PC-9 (cell line): Measurements from ENCODE around the gene EDAR. TPM values are rescaled to one million over a fixed set of nuclear protein-coding genes. Genes with fewer than 3 reads are reported as not detected.

Source experiments
- BruUV-seq: library from RNA; stranded (reverse); fragments of 400-500 nt; replicated peaks from 2 replicates; lab custom pipeline; 2021; lab: Mats Ljungman, UMichigan
- CTCF ChIA-PET: fragments of 300-600 bp; sonication (Branson Sonifier 250); formaldehyde crosslinking; loops from one replicate; lab custom pipeline; 2022; ENCODE audit warnings: antibody characterized with exemption; lab: Charles Lee
- POLR2A ChIA-PET: fragments of 300-600 bp; sonication (Branson Sonifier 250); formaldehyde crosslinking; loops from one replicate; lab custom pipeline; 2022; ENCODE audit warnings: antibody characterized with exemption; ENCODE audit not compliant: unreplicated experiment; lab: Charles Lee
- DNase-seq, 2 experiments: peaks; one replicate each; pipeline versions ENCODE4 v3.0.0 to v3.0.0-alpha.2; 2015 to 2022; ENCODE audit warnings: mixed read lengths in 1 of 2
- H2AFZ ChIP-seq: fragments of 200-600 bp; sonication (generic); 2 replicates; pipeline ENCODE4 v1.8.1; 2017; ENCODE audit warnings: antibody characterized with exemption
- H3F3A ChIP-seq: fragments of 200-600 bp; sonication (generic); 2 replicates; pipeline ENCODE4 v1.8.1; 2017; ENCODE audit warnings: antibody characterized with exemption, mild to moderate bottlenecking, low read depth; ENCODE audit not compliant: insufficient read depth
- H3K27ac ChIP-seq: fragments of 200-600 bp; sonication (generic); 2 replicates; pipeline ENCODE4 v1.6.1; 2016; ENCODE audit warnings: mixed run types
- H3K27me3 ChIP-seq: fragments of 200-600 bp; sonication (generic); 2 replicates; pipeline ENCODE4 v1.6.1; 2016; ENCODE audit warnings: low read depth, mixed run types; ENCODE audit not compliant: insufficient read depth
- H3K36me3 ChIP-seq: fragments of 200-600 bp; sonication (generic); 2 replicates; pipeline ENCODE4 v1.6.1; 2016; ENCODE audit warnings: low read depth, mixed run types
- H3K4me1 ChIP-seq: fragments of 200-600 bp; sonication (generic); replicated peaks from 2 replicates; pipeline ENCODE4 v1.6.1; 2016; ENCODE audit warnings: mixed run types; ENCODE audit not compliant: insufficient read depth
- H3K4me2 ChIP-seq: fragments of 200-600 bp; sonication (generic); 2 replicates; pipeline ENCODE4 v1.6.1; 2017; ENCODE audit warnings: mixed run types
- H3K4me3 ChIP-seq: fragments of 200-600 bp; sonication (generic); 2 replicates; pipeline ENCODE4 v1.6.1; 2016; ENCODE audit warnings: mixed run types
- H3K79me2 ChIP-seq: fragments of 200-600 bp; sonication (generic); 2 replicates; pipeline ENCODE4 v1.6.1; 2017; ENCODE audit warnings: low read depth, mixed run types
- H3K9me2 ChIP-seq: fragments of 200-600 bp; sonication (generic); 2 replicates; pipeline ENCODE4 v1.8.1; 2017; ENCODE audit warnings: mild to moderate bottlenecking; ENCODE audit not compliant: insufficient read depth
- H3K9me3 ChIP-seq: fragments of 200-600 bp; sonication (generic); 2 replicates; pipeline ENCODE4 v1.8.1; 2016; ENCODE audit warnings: low read depth; ENCODE audit not compliant: insufficient read depth
- H4K20me1 ChIP-seq: fragments of 200-600 bp; sonication (generic); 2 replicates; pipeline ENCODE4 v1.8.1; 2017; ENCODE audit not compliant: insufficient read depth
- CTCF ChIP-seq: fragments of 200-600 bp; sonication (generic); conservative IDR thresholded peaks from 2 replicates; pipeline ENCODE4 v1.6.1; 2017; ENCODE audit warnings: mixed run types, antibody characterized with exemption, mild to moderate bottlenecking, moderate library complexity
- EZH2 ChIP-seq: fragments of 200-600 bp; sonication (generic); IDR thresholded peaks from 2 replicates; pipeline ENCODE4 v1.8.0; 2017; ENCODE audit warnings: antibody characterized with exemption, low read depth
- intact Hi-C: fragments of 100-400 bp; cut with micrococcal nuclease; formaldehyde crosslinking; loops from one replicate; pipeline ENCODE4 v1.10.0; 2022; ENCODE audit not compliant: unreplicated experiment
- total RNA-seq: library from RNA; stranded (reverse); gene quantifications from 2 replicates; pipeline ENCODE4 v1.2.3, GENCODE V29; 2021

The EDAR gene
- total RNA-seq, 1 experiment from 2014 or later = not detected

- H2AFZ ChIP-seq = no peak overlapping the region
- BruUV-seq = no TSS peak
- DNase-seq = no peak
- H3F3A ChIP-seq = peaks cover 10% of the 10 kb centered on the region; the same call in 1 of the 2 replicates
- H3K4me3 ChIP-seq = no peak overlapping the region
- H3K27ac ChIP-seq = no peak overlapping the region
- H3K9me3 ChIP-seq = no peaks in the 10 kb centered on the region
- intact Hi-C loops = loop anchor here (5.0 kb wide), 1 partner anchor 42 kb away; no protein-coding TSS in a partner anchor
- TF ChIP-seq EZH2 (no peak), CTCF (no peak)
- ChIA-PET POLR2A (no interaction called here), CTCF (no interaction called here)
- peaks cover 24% of the 10 kb centered on the region for H3K4me1 ChIP-seq
- H3K36me3 ChIP-seq = no peaks in the 10 kb centered on the region
- no peaks in the 10 kb centered on the region for H3K9me2 ChIP-seq
- no peak overlapping the region for H3K4me2 ChIP-seq
- H3K27me3 ChIP-seq = no peaks in the 10 kb centered on the region
- H4K20me1 ChIP-seq = no peaks in the 10 kb centered on the region
- H3K79me2 ChIP-seq = no peaks in the 10 kb centered on the region
Observed at GRCh38 chr2:108925735-108926134, 63.3 kb downstream of the EDAR start.

- Histone ChIP-seq H3K36me3 (no peaks in the 10 kb centered on the region), H4K20me1 (no peaks in the 10 kb centered on the region), H3K27me3 (no peaks in the 10 kb centered on the region), H3K27ac (no peak overlapping the region), H3K4me3 (no peak overlapping the region), H3K4me2 (no peak overlapping the region), H3K9me2 (no peaks in the 10 kb centered on the region), H3K79me2 (no peaks in the 10 kb centered on the region), H3K9me3 (no peaks in the 10 kb centered on the region), H3K4me1 (peaks cover 24% of the 10 kb centered on the region), H2AFZ (no peak overlapping the region), H3F3A (peaks cover 10% of the 10 kb centered on the region; the same call in 1 of the 2 replicates)
- TF ChIP-seq EZH2 = no peak
- intact Hi-C loops = loop anchor here (5.0 kb wide), 1 partner anchor 42 kb away; no protein-coding TSS in a partner anchor
- ChIA-PET CTCF (no interaction called here), POLR2A (no interaction called here)
- no TSS peak for BruUV-seq
- no peak for DNase-seq
Observed at GRCh38 chr2:108925286-108925685, 63.7 kb downstream of the EDAR start.

DNA sequence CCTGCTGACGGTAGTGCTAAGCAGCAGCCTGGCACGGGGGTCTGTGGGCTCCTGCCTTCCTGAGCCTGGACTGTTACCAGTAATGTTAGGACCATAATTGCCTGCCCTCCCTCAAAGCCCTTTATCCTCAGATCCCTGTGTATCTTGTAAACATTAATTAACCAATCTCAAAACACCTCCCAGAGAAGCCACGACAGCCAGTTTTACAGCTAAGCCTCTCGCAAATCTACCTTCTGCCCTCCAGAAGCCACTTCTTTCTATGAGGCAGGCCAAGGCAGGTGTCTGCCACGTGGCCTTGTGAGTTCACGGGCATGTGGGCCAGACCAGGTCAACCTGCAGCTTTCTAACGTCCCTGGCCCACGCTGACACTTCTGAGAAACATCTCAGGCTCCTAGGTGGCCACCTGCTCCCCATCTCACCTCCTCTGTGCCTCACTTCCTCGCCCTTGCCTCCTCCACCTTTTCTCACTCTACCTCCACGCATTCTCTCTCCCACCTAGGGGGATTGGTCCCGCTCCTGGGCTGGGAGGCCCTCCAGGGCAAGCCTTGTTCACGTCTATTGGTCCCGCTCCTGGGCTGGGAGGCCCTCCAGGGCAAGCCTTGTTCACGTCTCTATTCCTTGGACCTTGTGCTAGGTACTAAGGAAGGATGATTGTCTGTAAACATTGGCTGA lies 64.3 kb downstream of the EDAR start:
- CTCF ChIA-PET = no interaction called here

More for the DNA sequence above, 64.3 kb downstream of the EDAR start:
- no peaks in the 10 kb centered on the region for H3K79me2 ChIP-seq
- H3K36me3 ChIP-seq = no peaks in the 10 kb centered on the region
- no TSS peak for BruUV-seq
- H3K4me2 ChIP-seq = no peak overlapping the region
- peaks cover 10% of the 10 kb centered on the region; the same call in 1 of the 2 replicates for H3F3A ChIP-seq
- no peak overlapping the region for H3K4me3 ChIP-seq
- intact Hi-C loops = loop anchor here (5.0 kb wide), 1 partner anchor 43 kb away; no protein-coding TSS in a partner anchor
- POLR2A ChIA-PET = no interaction called here
- H4K20me1 ChIP-seq = no peaks in the 10 kb centered on the region
- H3K27ac ChIP-seq = no peak overlapping the region
- H3K9me3 ChIP-seq = no peaks in the 10 kb centered on the region
- no peak overlapping the region for H2AFZ ChIP-seq
- H3K27me3 ChIP-seq = no peaks in the 10 kb centered on the region
- no peaks in the 10 kb centered on the region for H3K9me2 ChIP-seq
- no peak for DNase-seq
- H3K4me1 ChIP-seq = peaks cover 24% of the 10 kb centered on the region
- TF ChIP-seq CTCF (no peak), EZH2 (no peak)
